ENCODE results near the gene MRGPRD.

The MRGPRD gene, protein sequence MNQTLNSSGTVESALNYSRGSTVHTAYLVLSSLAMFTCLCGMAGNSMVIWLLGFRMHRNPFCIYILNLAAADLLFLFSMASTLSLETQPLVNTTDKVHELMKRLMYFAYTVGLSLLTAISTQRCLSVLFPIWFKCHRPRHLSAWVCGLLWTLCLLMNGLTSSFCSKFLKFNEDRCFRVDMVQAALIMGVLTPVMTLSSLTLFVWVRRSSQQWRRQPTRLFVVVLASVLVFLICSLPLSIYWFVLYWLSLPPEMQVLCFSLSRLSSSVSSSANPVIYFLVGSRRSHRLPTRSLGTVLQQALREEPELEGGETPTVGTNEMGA

DNA sequence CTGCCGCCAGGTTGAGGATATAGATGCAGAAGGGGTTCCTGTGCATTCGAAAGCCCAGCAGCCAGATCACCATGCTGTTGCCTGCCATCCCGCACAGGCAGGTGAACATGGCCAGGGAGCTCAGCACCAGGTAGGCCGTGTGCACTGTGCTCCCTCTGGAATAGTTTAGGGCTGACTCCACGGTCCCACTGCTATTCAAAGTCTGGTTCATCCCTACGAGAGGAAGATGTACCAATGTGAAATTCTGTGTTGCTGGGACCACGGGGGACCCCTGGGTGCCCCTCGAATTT, at the start of gene MRGPRD:
TSS of gene MRGPRD (minus strand) at position 211 of the 290 bp plus-strand sequence. CDS start at position 211, 0 bp downstream.
- no peak for DNase-seq (ENCODE audit: low read depth in 1 of 2, low spot score in 1 of 2)

DNA sequence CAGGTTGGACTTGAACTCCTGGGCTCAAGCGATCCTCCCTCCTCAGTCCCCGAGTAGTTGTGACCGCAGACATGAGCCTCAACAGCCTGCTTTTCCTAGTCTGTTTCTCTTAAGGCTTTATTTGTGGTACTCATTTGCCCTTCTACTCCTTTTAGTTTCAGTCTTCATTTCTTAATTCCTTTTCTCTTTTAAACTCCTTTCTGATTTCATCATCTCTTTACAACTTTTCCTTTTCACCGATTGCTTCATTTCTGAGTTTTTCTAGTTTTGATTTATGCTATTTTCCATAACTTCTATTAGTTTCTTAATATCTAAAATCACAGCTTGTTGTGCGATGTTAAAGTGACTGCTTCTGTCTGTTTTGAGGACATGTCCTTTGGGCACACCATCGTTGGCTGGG, 49.5 kb upstream of the MRGPRD start:
- DNase-seq (ENCODE audit: low read depth in 1 of 2, low spot score in 1 of 2), result no peak

DNA sequence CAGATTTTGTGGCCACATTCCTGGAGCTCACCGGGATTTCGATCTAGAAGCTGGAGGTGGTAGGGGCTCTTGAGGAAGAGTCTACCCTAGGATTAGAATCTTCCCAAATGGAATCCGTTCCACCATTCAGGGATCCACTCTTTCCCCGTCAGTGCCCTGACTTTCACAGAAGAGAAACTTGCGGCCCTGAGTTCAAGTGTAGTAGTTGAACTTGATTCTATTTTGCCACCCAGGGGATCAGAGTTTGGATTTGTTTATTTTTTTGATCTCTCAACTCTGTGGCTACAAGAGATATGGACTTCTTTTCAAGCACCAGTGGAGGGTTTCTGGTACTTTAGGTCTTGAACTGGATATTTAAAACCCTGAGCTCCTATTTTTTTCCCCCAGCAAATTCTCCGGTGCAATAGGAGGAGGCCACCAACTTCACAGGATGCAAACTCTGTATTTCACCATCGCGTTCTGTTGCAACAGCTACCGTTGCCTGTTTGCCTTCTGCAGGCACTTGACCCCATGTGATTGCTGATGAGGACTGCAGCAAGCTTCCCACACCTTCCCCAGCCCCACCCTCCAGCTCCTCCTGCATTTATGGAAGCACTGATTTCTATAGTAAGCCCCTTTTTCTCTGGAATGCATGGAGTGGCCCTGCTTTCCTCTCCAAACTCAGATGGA, 47.1 kb upstream of the MRGPRD start:
- no peak for DNase-seq (ENCODE audit: low read depth in 1 of 2, low spot score in 1 of 2)

DNA sequence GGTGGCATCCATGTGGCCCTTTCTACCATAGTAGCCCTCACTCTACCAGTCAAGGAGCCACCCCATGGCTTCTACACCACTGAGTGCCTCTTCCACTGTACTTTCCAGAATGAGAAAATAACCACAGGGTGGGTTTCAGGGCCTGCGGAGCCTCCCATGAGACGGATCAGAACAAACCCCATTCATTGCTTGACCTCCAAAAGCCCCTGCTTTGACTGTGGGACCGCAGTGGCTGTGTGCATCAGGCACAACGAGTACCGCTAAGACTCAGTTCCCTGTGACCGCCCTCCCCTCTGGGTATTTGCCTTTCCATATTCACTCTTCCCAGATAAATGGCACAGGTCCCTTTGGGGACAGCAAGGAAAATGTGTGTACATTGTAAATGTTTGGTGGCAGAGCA, 43.7 kb upstream of the MRGPRD start:
- no peak for DNase-seq (ENCODE audit: low read depth in 1 of 2, low spot score in 1 of 2)

DNA sequence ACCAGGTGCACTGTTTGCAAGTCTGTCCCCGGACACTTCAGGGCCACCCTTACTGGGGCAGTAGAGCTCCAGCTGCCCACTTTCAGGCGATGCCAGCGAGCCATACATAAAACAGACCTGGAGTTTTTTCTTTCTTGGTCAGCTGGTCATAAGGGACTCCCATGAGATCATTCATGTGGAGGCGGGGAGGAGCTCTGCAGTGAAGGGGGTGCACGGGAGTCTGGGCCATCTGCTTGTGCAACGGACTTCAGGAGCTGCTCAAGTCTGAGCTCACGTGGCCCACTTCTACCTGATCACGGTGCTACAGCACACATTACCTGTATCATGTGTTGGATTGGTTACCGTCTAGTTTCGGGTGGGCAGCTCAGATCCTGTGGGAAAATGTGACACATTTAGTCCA, 41.5 kb upstream of the MRGPRD start:
- DNase-seq (ENCODE audit: low read depth in 1 of 2, low spot score in 1 of 2), result no peak

DNA sequence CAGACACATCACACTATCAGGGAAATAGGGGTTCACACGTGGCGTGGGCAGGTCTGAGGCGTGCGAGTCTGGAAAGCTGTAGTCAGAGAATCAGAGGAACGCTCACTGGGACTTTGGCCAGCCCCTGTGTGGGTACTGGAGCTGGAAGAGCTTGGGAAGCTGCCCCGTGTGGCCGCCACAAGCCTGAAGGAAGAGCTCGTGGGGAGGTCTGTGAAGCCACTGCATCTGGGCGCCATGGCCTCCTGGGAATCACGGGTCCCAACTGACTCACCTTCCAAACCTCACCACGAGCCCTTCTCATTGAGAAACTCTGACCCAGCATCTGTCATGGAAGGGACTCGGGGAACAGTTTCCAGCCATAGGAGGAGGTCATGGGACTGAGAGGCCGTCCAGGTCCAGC, 38.1 kb upstream of the MRGPRD start:
- no peak for DNase-seq (ENCODE audit: low read depth in 1 of 2, low spot score in 1 of 2)

DNA sequence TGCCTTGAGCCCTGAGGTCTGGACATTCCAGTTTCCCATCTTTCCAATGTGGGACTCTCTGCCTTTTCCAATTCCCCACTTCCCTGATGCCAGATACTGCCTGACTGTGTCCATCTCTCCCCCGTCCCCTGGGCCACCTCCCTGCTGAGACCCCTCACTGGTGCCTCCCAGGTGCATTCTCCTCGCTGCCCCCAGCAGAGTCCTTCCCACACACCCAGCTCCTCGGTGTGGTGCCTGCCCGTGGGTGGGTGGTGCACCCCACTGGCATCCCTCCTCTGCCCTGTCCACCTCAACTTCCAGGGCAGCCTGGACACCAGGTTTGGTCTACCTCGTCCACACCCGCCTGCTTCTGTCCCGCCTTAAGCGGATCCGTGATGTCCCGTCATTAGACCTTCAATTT, 37.2 kb upstream of the MRGPRD start:
- DNase-seq (ENCODE audit: low read depth in 1 of 2, low spot score in 1 of 2), result no peak

DNA sequence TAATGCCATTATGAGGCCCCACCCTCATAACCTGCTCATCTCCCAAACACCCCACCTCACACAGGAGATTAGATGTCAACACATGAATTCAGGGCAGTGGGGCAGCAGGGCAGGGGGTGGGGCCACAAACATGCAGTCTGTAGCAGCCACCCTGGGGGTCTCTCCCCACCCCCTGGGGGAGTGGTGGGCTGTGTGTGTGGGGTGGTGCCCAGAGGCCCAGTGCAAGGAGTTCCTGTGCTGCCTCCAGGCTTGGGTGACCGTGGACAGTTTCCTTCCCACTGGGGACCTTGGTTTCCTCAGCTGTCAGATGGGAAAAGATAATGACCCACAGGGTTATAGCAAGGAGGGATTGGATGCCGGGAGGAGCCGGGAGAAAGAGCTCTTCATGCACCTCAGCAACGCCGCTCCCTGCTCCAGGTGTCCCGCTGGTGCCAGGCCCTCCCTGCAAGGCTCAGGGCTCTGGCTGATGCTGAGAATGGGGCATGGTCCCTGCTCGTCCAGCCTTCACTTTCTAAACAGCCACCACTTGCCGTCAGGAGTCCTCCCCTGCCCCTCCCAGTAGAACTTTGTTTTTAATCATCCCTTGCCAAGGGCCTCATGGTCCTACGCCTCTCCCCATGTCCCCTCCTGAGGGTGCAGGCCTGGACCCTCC, 34.2 kb upstream of the MRGPRD start:
- DNase-seq (ENCODE audit: low read depth in 1 of 2, low spot score in 1 of 2), result no peak

DNA sequence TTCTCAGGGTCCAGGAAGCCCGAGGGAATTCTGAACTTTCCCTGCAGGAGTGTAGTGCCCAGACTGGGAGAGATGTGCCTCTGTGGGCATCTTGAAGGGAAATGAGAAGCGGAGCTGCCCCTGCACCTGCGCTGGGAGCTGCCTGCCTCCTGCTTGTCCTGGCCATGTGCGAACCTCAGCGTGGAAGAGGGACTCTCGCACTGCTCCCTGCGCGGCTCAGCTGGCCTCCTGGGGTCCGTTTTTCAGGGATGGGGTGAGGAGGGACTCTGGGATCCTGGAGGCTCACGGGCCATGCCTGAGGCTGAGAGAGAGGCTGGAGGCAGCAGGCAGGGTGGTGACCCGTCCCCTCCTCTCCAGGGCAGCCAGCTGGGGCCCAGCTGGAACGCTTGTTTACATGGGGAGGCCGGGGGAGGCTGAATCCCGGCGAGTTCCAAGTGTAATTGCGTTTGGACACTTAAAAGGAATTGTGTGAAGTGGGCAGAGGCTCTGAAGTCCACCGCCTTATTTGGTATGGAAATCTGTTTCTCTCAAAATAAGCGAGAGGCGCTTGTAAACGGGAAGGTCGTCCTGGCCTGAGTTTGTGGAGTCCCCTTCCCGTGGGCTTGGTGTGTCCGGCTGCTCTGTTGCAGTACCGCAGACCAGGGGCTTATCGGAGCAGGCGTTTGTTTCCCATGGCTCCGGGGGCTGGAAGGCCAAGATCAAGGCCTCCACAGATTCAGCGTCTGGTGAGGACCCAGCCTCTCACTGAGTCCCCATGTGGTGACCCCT, 33.5 kb upstream of the MRGPRD start:
- no peak for DNase-seq (ENCODE audit: low read depth in 1 of 2, low spot score in 1 of 2)

DNA sequence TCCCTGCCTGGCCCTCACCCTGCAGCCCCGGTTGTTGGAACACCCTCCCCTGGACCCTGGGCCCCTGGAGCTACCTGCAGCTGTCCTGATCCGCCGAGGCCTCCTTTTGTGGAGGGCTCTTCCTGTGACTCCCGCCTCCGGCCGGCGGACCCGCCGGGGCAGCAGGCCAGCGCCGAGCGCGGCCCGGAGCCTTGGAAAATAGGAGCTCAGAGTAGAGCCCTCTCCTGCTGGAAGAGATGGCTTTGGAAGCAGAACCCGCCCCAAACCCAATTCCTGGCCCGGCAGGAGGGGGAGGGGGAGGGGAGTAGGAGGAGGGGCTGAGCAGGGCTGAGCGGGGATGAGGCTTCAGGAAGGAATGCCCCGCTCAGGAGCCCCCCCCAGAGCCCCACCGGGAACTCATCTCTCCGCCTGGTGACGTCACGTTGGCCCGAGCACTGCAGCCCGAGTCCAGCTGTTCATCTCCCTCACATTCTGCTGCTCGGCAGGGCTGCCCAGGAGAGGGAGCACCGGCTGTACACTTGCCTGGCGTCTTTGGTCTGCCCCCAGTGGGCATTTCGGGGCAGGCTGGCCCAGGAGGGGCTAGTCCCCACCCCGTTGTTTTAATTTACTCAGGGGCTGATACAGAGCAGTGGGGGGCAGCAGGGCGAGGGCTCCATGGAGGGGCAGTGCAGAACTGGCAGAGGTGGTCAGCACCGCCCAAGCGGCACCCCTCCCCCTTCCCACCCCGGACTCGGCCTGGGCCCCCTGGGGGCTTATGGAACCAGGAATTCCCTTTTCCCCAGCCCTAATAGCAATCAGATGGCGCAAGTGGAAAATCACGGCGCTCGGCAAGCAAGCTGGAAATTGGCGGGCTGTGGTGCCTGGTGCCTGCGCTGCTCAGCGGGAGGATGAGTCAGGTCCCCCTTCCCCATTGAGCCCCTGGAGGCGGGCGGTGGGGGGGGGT, 32.5 kb upstream of the MRGPRD start, which contains the start of gene MRGPRF:
TSS of gene MRGPRF (minus strand) at position 238 of the 943 bp plus-strand sequence. CDS start 3,345 bp downstream, outside the sequence.
- DNase-seq (ENCODE audit: low read depth in 1 of 2, low spot score in 1 of 2), result no peak

DNA sequence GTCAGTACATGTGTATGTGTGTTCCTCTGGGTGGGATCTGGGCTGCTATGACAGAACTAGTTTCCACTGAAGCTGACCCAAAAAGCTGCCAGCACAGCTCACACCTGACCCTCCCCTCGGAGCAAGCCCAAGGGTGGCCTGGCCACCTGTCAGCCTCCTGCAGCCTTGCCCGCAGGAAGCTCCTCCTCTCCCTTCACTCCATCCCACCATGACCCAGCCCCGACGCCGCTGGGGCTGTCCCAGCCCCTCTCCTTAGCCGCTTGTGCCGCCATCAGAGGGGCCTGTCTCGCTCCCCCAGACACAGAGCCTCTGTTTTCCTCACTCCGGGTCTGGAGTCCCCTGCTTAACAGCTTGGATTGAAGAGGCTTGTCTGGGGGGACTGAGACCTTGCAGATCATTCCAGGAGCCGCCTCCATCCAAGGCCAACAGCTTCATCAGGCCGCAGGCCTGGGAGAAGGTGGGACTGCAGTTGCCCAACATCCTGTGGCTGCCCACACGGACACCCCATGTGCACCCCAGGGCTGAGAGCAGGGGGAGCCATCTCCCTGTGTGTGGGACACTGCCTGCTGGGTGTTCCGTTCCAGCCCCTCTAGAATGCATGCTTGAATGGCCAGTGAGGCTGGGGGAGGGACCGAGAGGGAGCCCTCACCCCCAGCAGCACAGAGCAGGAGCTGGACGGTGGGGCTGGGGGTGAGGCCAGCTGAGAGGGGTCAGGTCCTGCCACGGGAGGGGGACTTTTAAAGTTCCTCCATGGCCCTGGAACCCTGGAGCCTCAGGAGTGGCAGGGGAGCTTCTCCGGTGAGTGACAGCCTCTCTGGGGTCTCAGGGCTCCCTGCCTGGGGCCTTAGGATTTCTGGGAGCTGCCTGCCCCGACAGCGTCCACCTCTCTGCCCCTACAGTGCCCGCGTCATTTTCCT, 31.6 kb upstream of the MRGPRD start:
- no peak for DNase-seq (ENCODE audit: low read depth in 1 of 2, low spot score in 1 of 2)

DNA sequence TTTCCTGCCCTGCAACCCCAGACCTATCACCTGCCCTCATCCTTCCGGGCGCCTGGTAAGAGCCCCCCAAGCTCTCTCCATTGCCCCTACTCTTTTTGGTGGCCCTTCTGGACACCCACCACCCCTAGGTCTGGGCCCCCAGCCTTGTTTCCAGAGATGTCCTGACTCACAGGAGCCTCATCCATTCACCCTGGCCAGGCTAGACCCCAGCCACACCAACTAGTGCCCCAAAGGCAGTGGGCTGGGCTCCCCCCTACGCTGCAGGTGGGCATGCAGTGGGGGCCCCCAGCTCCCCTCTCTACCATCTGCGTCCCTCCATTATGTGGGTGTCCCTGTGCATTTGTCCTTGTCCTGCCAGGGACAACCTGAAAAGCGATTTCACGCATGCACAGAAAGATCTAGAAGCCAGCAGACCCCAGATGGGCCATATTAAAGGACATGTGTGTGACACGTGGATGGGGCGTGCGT, 30.9 kb upstream of the MRGPRD start:
- no peak for DNase-seq (ENCODE audit: low read depth in 1 of 2, low spot score in 1 of 2)

DNA sequence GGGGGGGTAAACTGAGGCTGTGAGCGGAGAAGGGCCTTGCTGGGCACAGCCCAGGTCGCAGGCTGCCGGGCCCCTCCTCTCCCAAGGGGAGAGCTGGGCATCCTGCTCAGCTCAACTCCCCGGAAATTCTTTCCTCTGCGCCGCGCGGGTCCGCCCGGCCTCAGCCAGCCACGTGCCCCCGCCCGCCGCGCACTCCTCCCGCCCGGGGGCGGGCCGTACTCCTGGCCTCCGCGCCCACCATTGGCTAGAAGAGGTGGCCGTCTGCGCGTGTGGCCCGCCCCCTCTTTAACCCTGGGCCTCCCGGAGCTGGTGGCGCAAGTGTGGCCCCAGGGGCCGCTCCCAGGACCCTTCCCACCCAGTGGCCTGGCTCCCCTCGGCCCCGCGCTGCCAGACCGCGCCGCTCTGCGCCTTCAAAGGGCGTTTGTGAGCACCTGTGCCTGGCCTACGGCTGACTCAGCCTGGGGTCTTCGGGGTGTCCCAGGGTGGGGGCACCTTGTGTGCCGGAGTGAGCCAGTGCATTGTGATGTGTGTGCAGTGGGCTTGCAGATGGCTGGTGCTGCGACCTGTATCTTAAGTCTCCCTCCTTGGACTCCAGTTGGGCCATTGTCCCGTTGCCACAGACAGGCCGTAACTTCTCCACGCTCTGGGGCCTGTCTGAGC, 30.3 kb upstream of the MRGPRD start:
- DNase-seq (ENCODE audit: low read depth in 1 of 2, low spot score in 1 of 2), result no peak

DNA sequence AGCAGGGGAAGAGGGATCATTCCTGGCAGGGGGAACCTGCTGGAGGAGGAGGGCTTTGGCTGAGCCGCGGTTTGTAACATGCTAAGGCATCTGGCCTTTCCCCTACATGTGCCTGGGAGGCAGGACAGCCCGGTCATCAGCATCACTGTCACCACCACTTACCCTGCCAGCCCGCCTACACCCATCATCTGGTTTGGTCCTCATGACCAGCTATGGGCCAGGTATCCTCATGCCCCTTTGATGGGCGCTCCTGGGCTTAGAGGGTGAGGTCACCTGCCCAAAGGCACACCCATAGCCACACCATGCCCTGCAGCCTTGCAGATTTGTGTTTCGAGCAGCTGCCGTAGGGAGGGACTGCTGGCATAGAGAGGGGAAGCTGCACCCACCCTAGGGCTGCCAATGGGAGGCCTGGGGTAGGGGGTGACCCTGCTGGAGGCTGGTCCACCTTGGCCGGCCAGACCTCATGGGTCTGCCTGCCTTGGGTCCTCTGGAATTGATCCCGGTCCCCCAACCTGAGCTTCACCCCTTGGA, 29.6 kb upstream of the MRGPRD start:
- no peak for DNase-seq (ENCODE audit: low read depth in 1 of 2, low spot score in 1 of 2)

DNA sequence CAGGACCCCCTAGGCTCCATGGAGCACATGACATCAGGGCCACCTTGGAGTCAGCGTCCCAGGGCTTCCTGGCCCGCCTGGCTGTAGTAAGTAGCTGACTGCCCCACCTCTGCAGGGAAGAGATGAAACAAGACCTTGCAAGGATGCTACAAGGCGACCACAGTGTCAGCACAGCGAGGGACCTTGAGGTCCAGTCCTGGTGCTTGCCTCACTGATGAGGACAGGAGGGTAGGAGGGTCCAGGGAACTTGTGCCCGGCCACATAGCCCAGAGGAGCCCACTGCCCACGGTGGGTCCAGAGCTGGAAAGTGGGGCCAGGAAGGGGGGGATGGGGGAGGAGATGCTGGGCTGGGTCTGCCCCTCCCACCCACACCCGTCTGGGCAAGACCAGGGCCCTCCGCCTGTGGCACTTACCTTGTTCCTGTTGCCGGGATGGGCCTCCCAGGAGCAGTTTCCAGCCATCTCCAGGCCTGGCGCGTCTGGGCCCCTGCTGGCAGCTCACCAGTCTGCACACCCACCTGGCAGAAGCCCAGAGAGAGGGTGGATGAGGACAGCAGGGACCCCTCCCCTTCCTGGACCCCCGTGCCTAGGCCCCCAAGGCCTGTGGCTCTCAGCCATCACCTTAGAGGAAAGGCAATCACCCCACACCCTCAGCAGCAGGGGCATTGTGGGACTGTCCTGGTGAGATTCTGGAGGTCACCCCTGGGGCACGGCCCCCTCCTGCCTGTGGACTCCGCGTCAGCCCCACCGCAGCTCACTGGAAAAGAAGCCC, 28.8 kb upstream of the MRGPRD start:
- DNase-seq (ENCODE audit: low read depth in 1 of 2, low spot score in 1 of 2), result no peak

DNA sequence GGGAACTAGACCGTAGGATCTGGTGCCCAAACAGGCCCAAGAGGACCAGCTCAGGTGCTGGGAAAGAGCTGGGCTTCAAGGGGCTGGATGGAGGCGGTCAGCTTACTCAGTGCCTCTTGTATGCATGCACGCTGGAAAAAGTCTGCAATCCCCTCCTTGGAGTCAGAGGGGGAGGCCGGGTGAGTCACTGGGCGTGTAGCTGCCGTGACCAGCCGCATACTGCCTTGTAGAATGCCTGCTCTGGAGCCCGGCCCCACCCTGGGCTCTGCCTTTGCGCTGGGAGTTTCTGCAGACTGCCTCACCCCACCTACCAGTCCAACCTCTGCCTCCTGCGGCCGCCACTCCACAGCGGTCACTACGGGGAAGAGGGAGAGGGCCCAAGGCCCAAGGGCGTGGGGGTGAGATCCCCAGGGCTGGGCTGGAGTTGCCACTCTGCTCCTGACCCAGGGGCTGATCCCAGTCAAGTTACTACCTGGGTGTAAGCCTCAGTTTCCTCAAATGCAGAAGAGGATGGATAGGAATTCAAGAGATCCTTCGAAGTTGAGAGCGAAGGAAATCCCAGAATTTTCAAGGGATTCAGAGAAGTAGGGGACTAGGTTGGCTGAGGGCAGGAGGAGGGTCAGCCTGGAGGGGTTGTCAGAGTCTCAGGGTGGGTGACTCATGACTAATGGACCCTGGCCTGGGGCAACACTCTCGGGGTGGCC, 28.1 kb upstream of the MRGPRD start:
- DNase-seq (ENCODE audit: low read depth in 1 of 2, low spot score in 1 of 2), result no peak

DNA sequence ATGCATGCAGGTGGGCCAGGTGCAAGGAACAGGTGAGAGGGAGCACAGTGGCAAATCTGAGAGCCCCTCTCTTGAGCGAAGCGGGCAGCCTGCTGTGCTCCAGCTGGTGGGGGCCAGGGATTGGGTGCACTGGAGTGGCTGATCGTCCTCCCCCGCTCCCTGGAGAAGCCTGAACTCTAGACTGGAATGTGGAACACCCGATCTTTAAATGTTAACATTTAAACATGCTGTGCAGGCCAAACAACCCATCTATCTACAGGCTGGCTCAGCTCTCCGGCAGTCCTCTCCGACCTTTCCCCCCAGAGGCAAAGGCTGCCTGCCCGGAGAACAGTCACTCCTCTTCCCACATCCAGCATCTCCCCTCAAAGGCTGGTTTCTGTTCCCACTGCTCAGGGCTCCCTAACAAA, 27.2 kb upstream of the MRGPRD start:
- DNase-seq (ENCODE audit: low read depth in 1 of 2, low spot score in 1 of 2), result no peak
